Stimulated activated CD4-positive, alpha-beta T cell treated with anti-CD3 and anti-CD28 coated beads, Interleukin-1b, Interleukin-23, amount 100 ng/mL, for 1 hour (primary cell): ENCODE results near the gene WWOX.

Source experiments
- DNase-seq, 2 donors: peaks; one replicate each; pipeline ENCODE4 v3.0.0-alpha.2; 2020; ENCODE audit warnings: low read depth in 2 of 2

WWOX gene

GRCh38 chr16:78396046-78396445 lies 296.6 kb downstream of the WWOX start:
- no peak for DNase-seq

DNA sequence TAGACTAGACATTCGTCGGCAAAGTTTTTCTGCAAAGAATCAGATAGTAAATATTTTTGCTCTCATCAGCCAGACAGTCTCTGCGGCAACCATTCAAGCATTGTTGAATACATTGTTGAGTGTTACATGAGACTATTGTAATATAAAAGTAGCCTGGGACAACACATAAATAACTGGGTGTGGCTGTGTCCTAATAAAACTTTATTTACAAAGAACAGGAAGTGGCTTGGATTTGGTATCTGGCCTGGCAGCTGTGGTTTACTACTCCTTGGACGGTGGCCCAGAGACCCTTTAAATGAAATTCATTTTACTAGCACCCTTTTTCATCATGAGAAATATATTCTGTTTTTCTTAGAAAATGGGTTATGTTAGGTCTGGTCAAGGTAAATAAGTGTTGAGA lies 297.2 kb downstream of the WWOX start:
- no peak for DNase-seq

- no peak for DNase-seq
These were observed 299.9 kb downstream of the WWOX start for GRCh38 chr16:78399384-78399783.

DNA sequence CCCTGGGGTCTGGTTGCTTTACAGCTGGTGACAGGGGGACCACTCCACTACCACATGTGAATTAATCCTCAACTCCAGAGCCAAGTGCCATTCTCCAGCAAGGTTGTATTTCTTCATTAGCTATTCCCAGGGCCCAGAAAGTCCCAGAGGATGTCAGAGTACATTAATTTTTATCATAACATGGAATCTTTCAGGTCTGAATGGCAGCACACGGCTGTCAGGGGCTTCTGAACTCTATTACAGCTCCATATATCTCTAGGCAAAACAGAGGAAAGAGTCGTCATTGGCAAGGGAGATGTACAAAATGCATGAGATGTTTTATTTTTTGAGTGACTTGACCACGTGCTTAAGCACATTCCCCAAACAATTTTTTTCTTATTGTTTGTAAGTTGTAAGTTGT lies 303.4 kb downstream of the WWOX start:
- no peak for DNase-seq

DNA sequence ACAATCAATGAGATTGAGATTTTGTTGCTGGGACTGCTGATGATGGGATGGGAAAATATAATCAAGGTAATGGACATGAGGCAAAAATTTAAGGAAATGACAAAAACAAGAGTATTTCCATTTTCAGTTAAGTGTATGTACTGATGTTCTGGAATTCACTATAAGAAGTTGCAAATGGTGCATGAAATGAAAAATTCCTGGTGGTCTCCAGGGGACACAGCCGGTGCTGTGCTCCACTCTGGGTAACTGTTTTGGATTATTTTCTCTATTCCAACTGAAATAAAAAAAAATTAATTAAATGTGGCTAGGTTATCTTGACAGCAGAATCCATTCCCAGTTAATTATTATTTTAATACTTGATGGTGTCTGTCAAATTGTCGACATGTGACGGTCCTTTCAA lies 305.6 kb downstream of the WWOX start:
- no peak for DNase-seq

GRCh38 chr16:78405833-78406232 lies 306.4 kb downstream of the WWOX start:
- no peak for DNase-seq

GRCh38 chr16:78407191-78407590 lies 307.7 kb downstream of the WWOX start:
- no peak for DNase-seq

- DNase-seq = no peak
These were observed 314.2 kb downstream of the WWOX start for GRCh38 chr16:78413651-78414050.

- DNase-seq = no peak
These were observed 315.6 kb downstream of the WWOX start for GRCh38 chr16:78415013-78415412.

- DNase-seq = no peak
These were observed 316.2 kb downstream of the WWOX start for GRCh38 chr16:78415669-78416068.

DNA sequence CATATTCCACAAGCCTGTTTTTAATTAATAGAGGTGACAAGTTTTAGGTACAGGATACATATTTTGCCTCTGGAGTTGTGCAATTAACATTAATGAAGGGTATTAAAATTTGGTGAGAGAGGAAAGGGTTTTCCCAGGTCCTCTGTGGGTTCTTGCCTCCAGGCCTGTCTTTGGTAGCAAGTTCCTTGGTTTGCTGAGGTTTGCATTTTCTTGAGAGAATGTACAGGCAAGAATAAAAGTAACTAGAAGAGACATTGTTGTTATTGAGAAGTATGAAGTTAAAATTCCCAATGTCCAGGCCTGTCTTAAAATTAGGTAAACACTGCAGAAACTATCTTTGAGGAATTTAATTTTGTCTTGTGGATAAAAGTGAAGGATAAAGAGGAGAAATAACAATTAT lies 316.9 kb downstream of the WWOX start:
- no peak for DNase-seq

GRCh38 chr16:78421181-78421708 lies 321.8 kb downstream of the WWOX start:
- no peak for DNase-seq

GRCh38 chr16:78425281-78425680 lies 325.8 kb downstream of the WWOX start:
- no peak for DNase-seq

DNA sequence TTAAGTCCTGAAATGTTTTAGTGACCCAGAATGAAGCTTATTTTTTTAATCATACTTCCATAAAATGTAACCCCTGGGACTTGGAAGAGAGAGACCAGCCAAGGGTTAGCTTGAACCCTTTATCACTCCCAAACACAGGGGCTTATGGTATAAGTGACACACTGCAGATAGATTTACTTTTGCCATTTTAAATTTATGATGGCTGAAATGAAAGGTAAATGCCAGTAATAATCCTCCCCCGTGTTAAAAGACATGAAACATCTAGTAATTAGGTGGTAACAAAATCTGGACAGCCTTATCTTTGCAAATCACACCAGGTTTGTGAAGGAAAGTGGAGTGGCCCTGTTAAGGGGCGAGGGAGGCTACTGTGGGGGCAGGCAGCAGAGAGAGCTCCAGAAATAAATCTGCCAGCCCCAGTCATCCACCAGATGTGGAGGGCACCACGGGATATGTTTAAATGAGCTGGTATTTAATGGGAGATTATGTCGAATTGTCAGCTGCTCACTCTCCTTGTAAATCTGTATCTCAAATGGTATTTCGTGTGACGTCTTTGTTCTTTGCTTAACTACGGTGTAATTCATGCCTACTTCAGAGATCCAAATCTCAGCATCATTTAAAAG lies 326.5 kb downstream of the WWOX start:
- no peak for DNase-seq

GRCh38 chr16:78428193-78428592 lies 328.7 kb downstream of the WWOX start:
- no peak for DNase-seq

GRCh38 chr16:78430281-78430680 lies 330.8 kb downstream of the WWOX start:
- no peak for DNase-seq

DNA sequence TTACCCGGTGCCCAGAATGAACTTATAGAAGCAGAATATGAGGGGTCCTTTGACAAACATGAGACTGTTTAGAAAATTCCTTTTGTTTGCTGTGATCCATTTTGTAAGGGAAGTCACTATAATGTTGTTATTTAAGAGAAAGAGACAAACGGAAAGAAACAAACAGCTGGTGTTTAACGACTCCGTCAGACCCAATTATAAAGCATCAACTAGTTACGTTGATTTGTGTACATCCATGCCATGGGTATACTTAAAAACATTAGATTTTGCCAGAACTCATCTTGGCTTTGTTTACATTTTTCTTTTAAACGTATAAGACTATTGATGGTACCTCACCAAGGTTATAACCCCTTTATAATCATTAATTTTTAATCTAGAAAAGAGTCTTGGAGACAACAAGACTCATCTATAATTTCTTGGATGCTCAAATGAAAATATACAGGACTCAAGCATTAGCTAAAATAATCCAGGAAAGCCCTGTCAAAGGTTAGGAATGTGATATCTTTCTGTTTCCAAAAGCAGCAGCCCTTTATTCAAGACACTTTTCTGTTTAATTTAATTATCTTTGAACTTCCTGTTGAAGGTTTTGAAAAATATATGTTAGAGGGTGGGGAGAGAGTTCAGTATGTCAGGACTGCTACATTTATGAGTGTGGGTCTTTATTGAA lies 331.7 kb downstream of the WWOX start:
- no peak for DNase-seq

GRCh38 chr16:78431701-78432100 lies 332.2 kb downstream of the WWOX start:
- no peak for DNase-seq

DNA sequence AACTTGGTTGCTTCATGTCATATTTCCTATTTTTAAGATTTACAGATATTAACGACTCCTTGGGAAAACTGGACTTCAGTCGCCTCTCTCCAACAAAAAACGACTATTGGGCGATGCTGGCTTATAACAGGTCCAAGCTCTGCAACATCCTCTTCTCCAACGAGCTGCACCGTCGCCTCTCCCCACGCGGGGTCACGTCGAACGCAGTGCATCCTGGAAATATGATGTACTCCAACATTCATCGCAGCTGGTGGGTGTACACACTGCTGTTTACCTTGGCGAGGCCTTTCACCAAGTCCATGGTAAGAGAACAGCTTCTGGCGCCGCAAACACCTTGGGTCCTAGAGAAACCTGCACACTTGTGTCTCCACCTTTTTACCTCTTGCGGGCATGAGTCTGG lies 333.0 kb downstream of the WWOX start:
- DNase-seq = no peak

- DNase-seq = no peak
These were observed 333.7 kb downstream of the WWOX start for GRCh38 chr16:78433116-78433515.

- no peak for DNase-seq
These were observed 334.9 kb downstream of the WWOX start for GRCh38 chr16:78434401-78434800.

- no peak for DNase-seq
These were observed 335.8 kb downstream of the WWOX start for GRCh38 chr16:78435260-78435659.

- no peak for DNase-seq
These were observed 336.6 kb downstream of the WWOX start for GRCh38 chr16:78436023-78436422.

DNA sequence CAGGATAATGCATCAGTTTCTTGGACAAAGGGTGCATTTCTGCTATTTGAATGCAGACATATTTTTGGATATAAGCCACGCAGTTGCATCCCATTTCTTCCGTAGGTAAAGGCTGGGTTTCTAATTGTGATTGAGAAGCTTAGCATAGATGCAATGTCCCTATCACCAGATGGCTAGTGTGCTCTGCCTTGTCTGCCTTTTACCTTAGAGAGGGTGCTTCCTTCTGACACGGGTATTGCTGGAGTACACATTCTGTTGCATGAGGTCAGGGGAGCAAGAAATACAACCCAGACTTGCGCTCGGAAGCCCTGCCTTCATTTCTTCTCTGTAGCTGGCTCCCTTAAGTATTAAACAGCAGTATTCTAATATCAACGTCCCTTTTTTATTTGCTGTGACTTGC lies 337.4 kb downstream of the WWOX start:
- DNase-seq = no peak
